ENCODE results near the gene CNNM2. TPM values are rescaled to one million over a fixed set of nuclear protein-coding genes. Genes with fewer than 3 reads are reported as not detected.
A peak's percentile ranks its signal among the peaks of the same experiment; 100 is the strongest.

The CNNM2 gene
- total RNA-seq, 2 donors from 2014 or later = 14.7 to 17.9 TPM

DNA sequence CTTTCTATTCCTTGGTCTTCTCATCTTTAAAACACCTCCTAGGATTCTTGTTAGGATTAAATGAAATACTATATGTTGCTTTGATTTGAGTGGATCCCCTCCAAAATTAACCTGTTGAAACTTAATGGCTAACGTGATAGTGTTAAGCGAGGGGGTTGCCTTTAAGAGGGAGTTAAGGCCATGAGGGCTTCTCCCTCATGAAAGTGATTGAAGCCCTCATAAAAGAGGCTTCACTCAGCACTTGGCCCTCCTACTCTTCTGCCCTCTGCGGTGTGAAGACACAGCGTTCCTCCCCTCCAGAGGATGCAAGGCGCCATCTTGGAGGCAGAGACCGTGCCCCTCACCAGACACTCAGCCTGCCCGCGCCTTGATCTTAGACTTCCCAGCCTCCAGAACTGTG, 46.6 kb downstream of the CNNM2 start:
- peaks cover 10% of the 10 kb centered on the region for H3K4me1 ChIP-seq (ENCODE audit: control insufficient read depth, insufficient read depth, low read length)
- H3K36me3 ChIP-seq (ENCODE audit: control insufficient read depth, insufficient read depth, low read length) = no peaks in the 10 kb centered on the region
- Mint-ChIP-seq H3K9me3 (no peaks in the 10 kb centered on the region), H3K4me1 (peaks cover 26% of the 10 kb centered on the region), H3K36me3 (ENCODE audit: low read depth) (no peaks in the 10 kb centered on the region), H3K27me3 (ENCODE audit: insufficient read depth) (no peaks in the 10 kb centered on the region), H3K4me3 (no peak overlapping the region), H3K27ac (peak overlapping the region; percentile 87)
- no peaks in the 10 kb centered on the region for H3K9me3 ChIP-seq (ENCODE audit: control insufficient read depth, low read length)
- DNase-seq = no peak
- WGBS, 2 experiments (ENCODE audit: insufficient coverage in 1 of 2, insufficient read length in 1 of 2) = 93 to 95% methylated on average over 8 of the region's 8 CpGs
- peak overlapping the region; percentile 62 for H3K4me3 ChIP-seq (ENCODE audit: low read length)
- H3K27me3 ChIP-seq (ENCODE audit: control insufficient read depth, insufficient read depth, low read length, poor library complexity, severe bottlenecking) = no peaks in the 10 kb centered on the region
- no peak for TF ChIP-seq CTCF (conservative IDR thresholded peaks at IDR 0.05)
- H3K27ac ChIP-seq (ENCODE audit: low read depth, low read length) = no peak overlapping the region
- no peak overlapping the region for H3K9ac ChIP-seq (ENCODE audit: extremely low read depth, low read length, poor library complexity, severe bottlenecking)

DNA sequence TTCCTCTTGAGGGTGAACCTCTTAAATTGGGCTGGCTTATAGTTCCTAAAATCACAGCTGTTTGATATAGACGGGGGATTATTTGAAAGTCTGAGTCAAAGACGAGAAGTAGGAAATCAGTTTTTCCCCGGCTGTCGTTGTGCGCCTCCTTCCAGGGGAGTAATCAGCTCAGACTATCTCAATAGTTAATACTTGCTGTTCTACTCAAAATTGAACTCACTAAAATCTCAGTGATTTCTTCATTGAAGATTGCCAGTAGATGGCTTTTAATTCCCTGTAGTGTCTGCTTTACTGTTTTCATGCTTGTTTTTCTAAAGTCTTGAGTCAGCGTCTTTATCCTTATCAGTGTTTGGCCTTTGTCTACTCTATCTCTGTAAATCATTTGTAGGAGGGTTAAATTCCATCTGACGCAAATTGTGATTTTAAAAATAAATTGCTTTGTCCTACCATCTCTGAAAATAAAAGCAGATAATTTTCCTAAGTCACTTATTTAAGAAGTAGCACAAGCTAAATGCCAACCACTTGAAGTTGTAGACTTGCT, 47.3 kb downstream of the CNNM2 start:
- no peaks in the 10 kb centered on the region for H3K36me3 Mint-ChIP-seq (ENCODE audit: low read depth)
- H3K4me1 Mint-ChIP-seq = peaks cover 26% of the 10 kb centered on the region
- no peak overlapping the region for H3K27ac ChIP-seq (ENCODE audit: low read depth, low read length)
- no peaks in the 10 kb centered on the region for H3K27me3 ChIP-seq (ENCODE audit: control insufficient read depth, insufficient read depth, low read length, poor library complexity, severe bottlenecking)
- no peak for DNase-seq
- peak overlapping the region; percentile 87 for H3K27ac Mint-ChIP-seq
- no peaks in the 10 kb centered on the region for H3K9me3 ChIP-seq (ENCODE audit: control insufficient read depth, low read length)
- no peaks in the 10 kb centered on the region for H3K36me3 ChIP-seq (ENCODE audit: control insufficient read depth, insufficient read depth, low read length)
- peaks cover 10% of the 10 kb centered on the region for H3K4me1 ChIP-seq (ENCODE audit: control insufficient read depth, insufficient read depth, low read length)
- H3K9me3 Mint-ChIP-seq = no peaks in the 10 kb centered on the region
- H3K27me3 Mint-ChIP-seq (ENCODE audit: insufficient read depth) = no peaks in the 10 kb centered on the region
- peak overlapping the region; percentile 62 for H3K4me3 ChIP-seq (ENCODE audit: low read length)
- peak overlapping the region; percentile 45 for H3K9ac ChIP-seq (ENCODE audit: extremely low read depth, low read length, poor library complexity, severe bottlenecking)
- H3K4me3 Mint-ChIP-seq = peak overlapping the region; percentile 12
- WGBS, 2 experiments (ENCODE audit: insufficient coverage in 1 of 2, insufficient read length in 1 of 2) = 84 to 96% methylated on average over 6 to 7 of the region's 7 CpGs
- TF ChIP-seq CTCF (conservative IDR thresholded peaks at IDR 0.05) = no peak

DNA sequence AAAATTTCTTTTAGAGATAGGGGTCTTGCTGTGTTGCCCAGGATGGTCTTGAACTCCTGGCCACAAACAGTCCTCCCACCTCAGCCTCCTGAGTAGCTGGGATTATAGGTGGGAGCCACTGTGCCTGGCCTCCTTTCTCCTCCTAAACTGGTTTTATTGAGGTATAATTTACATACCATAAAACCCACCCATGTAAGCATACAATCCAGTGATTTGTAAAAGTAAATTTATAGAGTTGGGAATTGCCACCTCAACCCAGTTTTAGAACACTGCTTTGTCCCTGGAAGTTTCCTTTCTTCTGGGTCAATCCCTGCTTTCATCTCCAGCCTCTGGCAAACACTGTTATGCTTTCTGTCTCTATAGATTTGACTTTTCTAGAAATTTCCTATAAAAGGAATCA, 49.0 kb downstream of the CNNM2 start:
- H3K27me3 ChIP-seq (ENCODE audit: control insufficient read depth, insufficient read depth, low read length, poor library complexity, severe bottlenecking) = no peaks in the 10 kb centered on the region
- H3K9me3 ChIP-seq (ENCODE audit: control insufficient read depth, low read length) = no peaks in the 10 kb centered on the region
- no peaks in the 10 kb centered on the region for H3K36me3 Mint-ChIP-seq (ENCODE audit: low read depth)
- H3K9me3 Mint-ChIP-seq = no peaks in the 10 kb centered on the region
- H3K36me3 ChIP-seq (ENCODE audit: control insufficient read depth, insufficient read depth, low read length) = no peaks in the 10 kb centered on the region
- no peak overlapping the region for H3K27ac Mint-ChIP-seq
- no peak overlapping the region for H3K27ac ChIP-seq (ENCODE audit: low read depth, low read length)
- no peak overlapping the region for H3K4me3 Mint-ChIP-seq
- H3K4me1 Mint-ChIP-seq = peaks cover 26% of the 10 kb centered on the region
- no peak overlapping the region for H3K4me3 ChIP-seq (ENCODE audit: low read length)
- no peak overlapping the region for H3K9ac ChIP-seq (ENCODE audit: extremely low read depth, low read length, poor library complexity, severe bottlenecking)
- H3K4me1 ChIP-seq (ENCODE audit: control insufficient read depth, insufficient read depth, low read length) = peaks cover 10% of the 10 kb centered on the region
- no peak for TF ChIP-seq CTCF (conservative IDR thresholded peaks at IDR 0.05)
- DNase-seq = no peak
- no peaks in the 10 kb centered on the region for H3K27me3 Mint-ChIP-seq (ENCODE audit: insufficient read depth)
